Smooth muscle cell (in vitro differentiated cells): ENCODE results near the gene PCSK6. TPM values are rescaled to one million over a fixed set of nuclear protein-coding genes. Genes with fewer than 3 reads are reported as not detected.

Source experiments
- DNase-seq: peaks from one replicate; lab custom pipeline; 2025; ENCODE audit not compliant: unreplicated experiment; lab: John Stamatoyannopoulos, UW
- H2AFZ ChIP-seq: fragments of 200-600 bp; sonication (generic); 2 replicates; pipeline ENCODE4 v1.6.0; 2016; ENCODE audit warnings: antibody characterized with exemption, low read depth, mild to moderate bottlenecking
- H3F3A ChIP-seq: fragments of 200-600 bp; sonication (generic); 2 replicates; pipeline ENCODE4 v1.6.0; 2017; ENCODE audit warnings: antibody characterized with exemption, low read depth
- H3K27ac ChIP-seq: fragments of 200-600 bp; sonication (generic); 2 replicates; pipeline ENCODE4 v1.5.1; 2016; ENCODE audit warnings: low read depth, mild to moderate bottlenecking
- H3K27me3 ChIP-seq: fragments of 200-600 bp; sonication (generic); 2 replicates; pipeline ENCODE4 v1.6.1; 2016; ENCODE audit warnings: low read depth, mild to moderate bottlenecking
- H3K36me3 ChIP-seq: fragments of 200-600 bp; sonication (generic); 2 replicates; pipeline ENCODE4 v1.5.1; 2016; ENCODE audit warnings: low read depth
- H3K4me1 ChIP-seq: fragments of 200-600 bp; sonication (generic); 2 replicates; pipeline ENCODE4 v1.5.1; 2016; ENCODE audit warnings: low read depth
- H3K4me2 ChIP-seq: fragments of 200-600 bp; sonication (generic); 2 replicates; pipeline ENCODE4 v1.6.0; 2016; ENCODE audit warnings: mild to moderate bottlenecking
- H3K4me3 ChIP-seq: fragments of 200-600 bp; sonication (generic); 2 replicates; pipeline ENCODE4 v1.5.1; 2016; ENCODE audit warnings: mild to moderate bottlenecking
- H3K79me2 ChIP-seq: fragments of 200-600 bp; sonication (generic); 2 replicates; pipeline ENCODE4 v1.6.0; 2016; ENCODE audit warnings: low read depth, mild to moderate bottlenecking
- H3K9ac ChIP-seq: fragments of 200-600 bp; sonication (generic); 2 replicates; pipeline ENCODE4 v1.6.0; 2016; ENCODE audit warnings: low read depth
- H3K9me3 ChIP-seq: fragments of 200-600 bp; sonication (generic); replicated peaks from 2 replicates; pipeline ENCODE4 v1.5.1; 2016; ENCODE audit warnings: low read depth
- H4K20me1 ChIP-seq: fragments of 200-600 bp; sonication (generic); 2 replicates; pipeline ENCODE4 v1.6.0; 2016; ENCODE audit warnings: low read depth
- WGBS: methylation state at CpG from one replicate; pipeline ENCODE4 v1.1.7; 2016; ENCODE audit warnings: low lambda C conversion rate; 5-methylcytosine and 5-hydroxymethylcytosine counted together
- polyA plus RNA-seq: library from polyadenylated mRNA; unstranded; fragments of >200 nt; fragmentation: Nextera tagmentation; extraction: Ambion mirVana; gene quantifications from 2 replicates; pipeline ENCODE4 v1.2.1, GENCODE V29; 2016
- total RNA-seq: library from RNA; depleted of rRNA; stranded (reverse); fragments of >200 nt; gene quantifications from 2 replicates; pipeline ENCODE4 v1.2.3, GENCODE V29; 2014
- TF ChIP-seq, protein P1 (sequence below): fragments of 200-600 bp; sonication (generic); IDR thresholded peaks from 2 replicates; pipeline ENCODE4 v1.5.1; 2017; ENCODE audit warnings: borderline replicate concordance, mild to moderate bottlenecking, antibody characterized with exemption; ENCODE audit not compliant: insufficient read depth, poor library complexity, severe bottlenecking

The PCSK6 gene
- total and polyA plus RNA-seq, 2 experiments from 2014 or later: 17.5 TPM

- no peaks in the 10 kb centered on the region for H3K36me3 ChIP-seq
Measured at GRCh38 chr15:101429191-101429590, 60.3 kb downstream of the PCSK6 start.

GRCh38 chr15:101428758-101429157 is 60.7 kb downstream of the PCSK6 start:
- 87% methylated on average over 12 of the region's 12 CpGs for WGBS
- Histone ChIP-seq H3K79me2 (no peaks in the 10 kb centered on the region), H3K4me1 (no peaks in the 10 kb centered on the region)

More at GRCh38 chr15:101429191-101429590, 60.3 kb downstream of the PCSK6 start:
- Histone ChIP-seq H3K9ac (no peak overlapping the region), H3K27me3 (no peaks in the 10 kb centered on the region), H3K9me3 (no peaks in the 10 kb centered on the region), H3K4me2 (no peak overlapping the region), H3K79me2 (no peaks in the 10 kb centered on the region), H3K4me3 (no peak overlapping the region), H3F3A (no peaks in the 10 kb centered on the region), H4K20me1 (no peaks in the 10 kb centered on the region), H3K4me1 (no peaks in the 10 kb centered on the region), H3K27ac (no peak overlapping the region), H2AFZ (no peak overlapping the region)
- no peak for DNase-seq
- TF ChIP-seq, protein P1, sequence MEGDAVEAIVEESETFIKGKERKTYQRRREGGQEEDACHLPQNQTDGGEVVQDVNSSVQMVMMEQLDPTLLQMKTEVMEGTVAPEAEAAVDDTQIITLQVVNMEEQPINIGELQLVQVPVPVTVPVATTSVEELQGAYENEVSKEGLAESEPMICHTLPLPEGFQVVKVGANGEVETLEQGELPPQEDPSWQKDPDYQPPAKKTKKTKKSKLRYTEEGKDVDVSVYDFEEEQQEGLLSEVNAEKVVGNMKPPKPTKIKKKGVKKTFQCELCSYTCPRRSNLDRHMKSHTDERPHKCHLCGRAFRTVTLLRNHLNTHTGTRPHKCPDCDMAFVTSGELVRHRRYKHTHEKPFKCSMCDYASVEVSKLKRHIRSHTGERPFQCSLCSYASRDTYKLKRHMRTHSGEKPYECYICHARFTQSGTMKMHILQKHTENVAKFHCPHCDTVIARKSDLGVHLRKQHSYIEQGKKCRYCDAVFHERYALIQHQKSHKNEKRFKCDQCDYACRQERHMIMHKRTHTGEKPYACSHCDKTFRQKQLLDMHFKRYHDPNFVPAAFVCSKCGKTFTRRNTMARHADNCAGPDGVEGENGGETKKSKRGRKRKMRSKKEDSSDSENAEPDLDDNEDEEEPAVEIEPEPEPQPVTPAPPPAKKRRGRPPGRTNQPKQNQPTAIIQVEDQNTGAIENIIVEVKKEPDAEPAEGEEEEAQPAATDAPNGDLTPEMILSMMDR: no peak
- 94% methylated on average over 8 of the region's 8 CpGs for WGBS

GRCh38 chr15:101427606-101428487 is 61.7 kb downstream of the PCSK6 start:
- no peak overlapping the region for H3K27ac ChIP-seq
- WGBS: 95% methylated on average over 20 of the region's 20 CpGs

More at GRCh38 chr15:101428758-101429157, 60.7 kb downstream of the PCSK6 start:
- no peaks in the 10 kb centered on the region for H4K20me1 ChIP-seq
- no peak overlapping the region for H3K9ac ChIP-seq
- H3K4me2 ChIP-seq: no peak overlapping the region
- no peaks in the 10 kb centered on the region for H3K9me3 ChIP-seq
- TF ChIP-seq, protein P1: no peak
- H3K4me3 ChIP-seq: no peak overlapping the region
- H3F3A ChIP-seq: no peaks in the 10 kb centered on the region
- no peak overlapping the region for H3K27ac ChIP-seq
- no peak overlapping the region for H2AFZ ChIP-seq
- H3K27me3 ChIP-seq: no peaks in the 10 kb centered on the region
- no peaks in the 10 kb centered on the region for H3K36me3 ChIP-seq
- no peak for DNase-seq

More at GRCh38 chr15:101427606-101428487, 61.7 kb downstream of the PCSK6 start:
- Histone ChIP-seq H2AFZ (no peak overlapping the region), H3F3A (no peaks in the 10 kb centered on the region), H3K9ac (no peak overlapping the region), H3K79me2 (no peaks in the 10 kb centered on the region), H3K4me3 (no peak overlapping the region), H3K27me3 (no peaks in the 10 kb centered on the region), H3K36me3 (no peaks in the 10 kb centered on the region), H3K9me3 (no peaks in the 10 kb centered on the region), H3K4me1 (no peaks in the 10 kb centered on the region), H4K20me1 (no peaks in the 10 kb centered on the region), H3K4me2 (no peak overlapping the region)
- DNase-seq: no peak
- TF ChIP-seq, protein P1: no peak
